HEK293 (cell line): ENCODE data around the gene MCM5.

Experiments
- EGR2 ChIP-seq: fragments of 450-650 bp; formaldehyde crosslinking; IDR thresholded peaks from 2 replicates; pipeline ENCODE4 v1.5.1; 2016; ENCODE audit warnings: low read depth, missing biosample characterization, missing genetic modification characterization
- FEZF1 ChIP-seq: fragments of 450-650 bp; formaldehyde crosslinking; IDR thresholded peaks from 2 replicates; pipeline ENCODE4 v1.5.1; 2016; ENCODE audit warnings: missing biosample characterization, missing genetic modification characterization
- GLIS1 ChIP-seq: fragments of 450-650 bp; formaldehyde crosslinking; IDR thresholded peaks from 2 replicates; pipeline ENCODE4 v1.5.1; 2016; ENCODE audit warnings: missing biosample characterization, missing genetic modification characterization
- SP3 ChIP-seq: fragments of 450-650 bp; formaldehyde crosslinking; IDR thresholded peaks from 2 replicates; pipeline ENCODE4 v1.5.1; 2016; ENCODE audit warnings: missing biosample characterization, missing genetic modification characterization
- SP7 ChIP-seq: fragments of 450-650 bp; formaldehyde crosslinking; IDR thresholded peaks from 2 replicates; pipeline ENCODE4 v1.5.1; 2016; ENCODE audit warnings: missing biosample characterization, missing genetic modification characterization
- ZBTB8A ChIP-seq: fragments of 450-650 bp; formaldehyde crosslinking; IDR thresholded peaks from 2 replicates; pipeline ENCODE4 v1.5.1; 2016; ENCODE audit warnings: missing biosample characterization, missing genetic modification characterization
- ZFHX2 ChIP-seq: fragments of 450-650 bp; formaldehyde crosslinking; conservative IDR thresholded peaks from 2 replicates; pipeline ENCODE4 v1.5.1; 2016; ENCODE audit warnings: missing biosample characterization, missing genetic modification characterization
- ZNF10 ChIP-seq: fragments of 450-650 bp; formaldehyde crosslinking; IDR thresholded peaks from 2 replicates; pipeline ENCODE4 v1.5.1; 2017; ENCODE audit warnings: missing biosample characterization, missing genetic modification characterization
- ZNF175 ChIP-seq: fragments of 450-650 bp; formaldehyde crosslinking; IDR thresholded peaks from 2 replicates; pipeline ENCODE4 v1.5.1; 2016; ENCODE audit warnings: missing biosample characterization, missing genetic modification characterization
- ZNF391 ChIP-seq: fragments of 450-650 bp; formaldehyde crosslinking; IDR thresholded peaks from 2 replicates; pipeline ENCODE4 v1.5.1; 2016; ENCODE audit warnings: low read depth, missing biosample characterization, missing genetic modification characterization, borderline replicate concordance
- ZNF394 ChIP-seq: fragments of 450-650 bp; formaldehyde crosslinking; IDR thresholded peaks from 2 replicates; pipeline ENCODE4 v1.5.1; 2016; ENCODE audit warnings: missing biosample characterization, missing genetic modification characterization, mild to moderate bottlenecking, moderate library complexity, borderline replicate concordance
- ZNF416 ChIP-seq: fragments of 450-650 bp; formaldehyde crosslinking; IDR thresholded peaks from 2 replicates; pipeline ENCODE4 v1.5.1; 2016; ENCODE audit warnings: missing biosample characterization, missing genetic modification characterization
- ZNF423 ChIP-seq: fragments of 450-650 bp; formaldehyde crosslinking; IDR thresholded peaks from 2 replicates; pipeline ENCODE4 v1.5.1; 2016; ENCODE audit warnings: missing biosample characterization, missing genetic modification characterization
- ZNF561 ChIP-seq: fragments of 450-650 bp; IDR thresholded peaks from 2 replicates; pipeline ENCODE4 v1.5.1; 2018; ENCODE audit warnings: missing biosample characterization, missing genetic modification characterization, borderline replicate concordance
- ZNF585B ChIP-seq: fragments of 450-650 bp; formaldehyde crosslinking; IDR thresholded peaks from 2 replicates; pipeline ENCODE4 v1.5.1; 2016; ENCODE audit warnings: missing biosample characterization, missing genetic modification characterization
- ZNF677 ChIP-seq: fragments of 450-650 bp; IDR thresholded peaks from 2 replicates; pipeline ENCODE4 v1.5.0; 2018; ENCODE audit warnings: missing biosample characterization, mild to moderate bottlenecking, missing genetic modification characterization, moderate library complexity
- ZNF701 ChIP-seq: fragments of 450-650 bp; formaldehyde crosslinking; IDR thresholded peaks from 2 replicates; pipeline ENCODE4 v1.5.1; 2016; ENCODE audit warnings: missing biosample characterization, missing genetic modification characterization
- ZNF707 ChIP-seq: fragments of 450-650 bp; formaldehyde crosslinking; IDR thresholded peaks from 2 replicates; pipeline ENCODE4 v1.5.1; 2016; ENCODE audit warnings: missing biosample characterization, missing genetic modification characterization
- ZNF747 ChIP-seq: fragments of 450-650 bp; formaldehyde crosslinking; IDR thresholded peaks from 2 replicates; pipeline ENCODE4 v1.5.1; 2016; ENCODE audit warnings: missing biosample characterization, missing genetic modification characterization
- ZNF777 ChIP-seq: fragments of 450-650 bp; formaldehyde crosslinking; IDR thresholded peaks from 2 replicates; pipeline ENCODE4 v1.5.1; 2017; ENCODE audit warnings: missing biosample characterization, missing genetic modification characterization, borderline replicate concordance
- TF ChIP-seq, protein P1 (sequence below): fragments of 450-650 bp; formaldehyde crosslinking; IDR thresholded peaks from 2 replicates; pipeline ENCODE4 v1.5.1; 2016; ENCODE audit warnings: missing biosample characterization, missing genetic modification characterization
- TF ChIP-seq, protein P2 (sequence below): fragments of 450-650 bp; formaldehyde crosslinking; IDR thresholded peaks from 2 replicates; pipeline ENCODE4 v1.5.1; 2016; ENCODE audit warnings: missing biosample characterization, missing genetic modification characterization

MCM5 gene

DNA sequence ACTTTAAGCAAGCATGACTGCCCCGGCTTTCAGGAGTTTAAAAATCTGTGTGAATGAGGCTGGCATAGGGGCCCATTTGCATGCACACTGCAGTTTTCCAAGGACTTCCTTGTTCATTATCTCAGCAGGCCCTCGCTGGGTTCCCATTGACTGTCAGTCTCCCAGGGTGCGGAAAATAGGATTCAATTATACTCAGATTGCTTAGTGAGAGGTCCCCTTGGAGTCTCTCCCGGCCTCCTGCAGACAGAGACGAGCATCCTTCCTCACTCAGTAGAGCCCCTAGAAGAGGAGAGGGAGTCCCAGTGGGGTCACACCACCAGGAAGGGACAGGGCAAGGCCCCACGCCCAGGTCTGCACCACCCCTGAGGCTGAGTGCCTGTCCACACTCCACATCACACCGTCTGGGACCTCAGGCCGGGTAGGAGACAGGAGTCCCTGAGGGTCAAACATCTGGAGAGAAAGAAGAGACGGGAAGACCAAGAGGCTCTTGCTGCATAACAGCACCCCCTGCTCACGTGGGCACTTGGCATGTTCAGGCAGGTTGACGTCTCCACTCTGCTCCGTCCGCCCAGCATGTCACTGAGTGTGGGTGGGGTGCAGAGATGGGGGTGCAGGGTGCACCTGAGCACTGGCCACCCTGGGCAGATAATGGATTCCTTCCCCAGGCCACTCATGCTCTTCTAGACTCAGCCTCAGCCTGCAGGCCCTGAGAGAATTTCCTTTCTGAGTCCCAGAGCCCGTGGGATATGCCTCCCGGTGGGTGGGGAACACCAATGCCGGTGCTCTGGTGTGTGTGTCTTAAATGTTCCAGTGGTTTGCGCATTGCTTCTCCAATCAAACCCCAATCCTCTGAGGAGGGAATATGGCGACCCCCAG lies 58.8 kb downstream of the MCM5 start (continued):
- TF ChIP-seq, protein P1, sequence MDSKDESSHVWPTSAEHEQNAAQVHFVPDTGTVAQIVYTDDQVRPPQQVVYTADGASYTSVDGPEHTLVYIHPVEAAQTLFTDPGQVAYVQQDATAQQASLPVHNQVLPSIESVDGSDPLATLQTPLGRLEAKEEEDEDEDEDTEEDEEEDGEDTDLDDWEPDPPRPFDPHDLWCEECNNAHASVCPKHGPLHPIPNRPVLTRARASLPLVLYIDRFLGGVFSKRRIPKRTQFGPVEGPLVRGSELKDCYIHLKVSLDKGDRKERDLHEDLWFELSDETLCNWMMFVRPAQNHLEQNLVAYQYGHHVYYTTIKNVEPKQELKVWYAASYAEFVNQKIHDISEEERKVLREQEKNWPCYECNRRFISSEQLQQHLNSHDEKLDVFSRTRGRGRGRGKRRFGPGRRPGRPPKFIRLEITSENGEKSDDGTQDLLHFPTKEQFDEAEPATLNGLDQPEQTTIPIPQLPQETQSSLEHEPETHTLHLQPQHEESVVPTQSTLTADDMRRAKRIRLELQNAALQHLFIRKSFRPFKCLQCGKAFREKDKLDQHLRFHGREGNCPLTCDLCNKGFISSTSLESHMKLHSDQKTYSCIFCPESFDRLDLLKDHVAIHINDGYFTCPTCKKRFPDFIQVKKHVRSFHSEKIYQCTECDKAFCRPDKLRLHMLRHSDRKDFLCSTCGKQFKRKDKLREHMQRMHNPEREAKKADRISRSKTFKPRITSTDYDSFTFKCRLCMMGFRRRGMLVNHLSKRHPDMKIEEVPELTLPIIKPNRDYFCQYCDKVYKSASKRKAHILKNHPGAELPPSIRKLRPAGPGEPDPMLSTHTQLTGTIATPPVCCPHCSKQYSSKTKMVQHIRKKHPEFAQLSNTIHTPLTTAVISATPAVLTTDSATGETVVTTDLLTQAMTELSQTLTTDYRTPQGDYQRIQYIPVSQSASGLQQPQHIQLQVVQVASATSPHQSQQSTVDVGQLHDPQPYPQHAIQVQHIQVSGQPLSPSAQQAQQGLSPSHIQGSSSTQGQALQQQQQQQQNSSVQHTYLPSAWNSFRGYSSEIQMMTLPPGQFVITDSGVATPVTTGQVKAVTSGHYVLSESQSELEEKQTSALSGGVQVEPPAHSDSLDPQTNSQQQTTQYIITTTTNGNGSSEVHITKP (tag by site-specific recombination): 0 out of 2 replicates have a peak, but pooled peaks have one; percentile 28
- TF ChIP-seq ZNF677 (tag by site-specific recombination): no peak
- TF ChIP-seq EGR2 (tag by site-specific recombination): peak; percentile 64
- TF ChIP-seq ZNF10 (tag by site-specific recombination): no peak
- TF ChIP-seq ZNF561 (tag by site-specific recombination): no peak
- TF ChIP-seq SP7 (tag by site-specific recombination): no peak
- no peak for TF ChIP-seq ZNF585B
- no peak for TF ChIP-seq ZNF777 (tag by site-specific recombination)
- no peak for TF ChIP-seq ZNF701 (tag by site-specific recombination)
- TF ChIP-seq SP3 (tag by site-specific recombination): no peak
- TF ChIP-seq ZBTB8A (tag by site-specific recombination): no peak
- no peak for TF ChIP-seq ZNF175 (tag by site-specific recombination)
- TF ChIP-seq ZNF391 (tag by site-specific recombination): no peak
- no peak for TF ChIP-seq ZNF416 (tag by site-specific recombination)
- no peak for TF ChIP-seq ZNF423 (tag by site-specific recombination)
- no peak for TF ChIP-seq ZNF707 (tag by site-specific recombination)
- TF ChIP-seq ZNF747 (tag by site-specific recombination): no peak
- TF ChIP-seq ZFHX2 (tag by site-specific recombination): peak; percentile 69
- TF ChIP-seq, protein P2, sequence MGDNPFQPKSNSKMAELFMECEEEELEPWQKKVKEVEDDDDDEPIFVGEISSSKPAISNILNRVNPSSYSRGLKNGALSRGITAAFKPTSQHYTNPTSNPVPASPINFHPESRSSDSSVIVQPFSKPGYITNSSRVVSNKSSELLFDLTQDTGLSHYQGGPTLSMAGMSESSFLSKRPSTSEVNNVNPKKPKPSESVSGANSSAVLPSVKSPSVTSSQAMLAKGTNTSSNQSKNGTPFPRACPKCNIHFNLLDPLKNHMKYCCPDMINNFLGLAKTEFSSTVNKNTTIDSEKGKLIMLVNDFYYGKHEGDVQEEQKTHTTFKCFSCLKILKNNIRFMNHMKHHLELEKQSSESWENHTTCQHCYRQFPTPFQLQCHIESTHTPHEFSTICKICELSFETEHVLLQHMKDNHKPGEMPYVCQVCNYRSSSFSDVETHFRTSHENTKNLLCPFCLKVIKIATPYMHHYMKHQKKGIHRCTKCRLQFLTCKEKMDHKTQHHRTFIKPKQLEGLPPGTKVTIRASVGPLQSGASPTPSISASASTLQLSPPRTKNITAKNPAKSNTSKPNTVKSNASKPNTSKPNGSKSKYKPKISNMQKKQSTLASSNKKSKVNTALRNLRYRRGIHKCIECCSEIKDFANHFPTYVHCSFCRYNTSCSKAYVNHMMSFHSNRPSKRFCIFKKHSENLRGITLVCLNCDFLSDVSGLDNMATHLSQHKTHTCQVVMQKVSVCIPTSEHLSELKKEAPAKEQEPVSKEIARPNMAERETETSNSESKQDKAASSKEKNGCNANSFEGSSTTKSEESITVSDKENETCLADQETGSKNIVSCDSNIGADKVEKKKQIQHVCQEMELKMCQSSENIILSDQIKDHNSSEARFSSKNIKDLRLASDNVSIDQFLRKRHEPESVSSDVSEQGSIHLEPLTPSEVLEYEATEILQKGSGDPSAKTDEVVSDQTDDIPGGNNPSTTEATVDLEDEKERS (tag by site-specific recombination): no peak
- no peak for TF ChIP-seq FEZF1 (tag by site-specific recombination)
- no peak for TF ChIP-seq ZNF394 (tag by site-specific recombination)
- peak; percentile 98 for TF ChIP-seq GLIS1 (tag by site-specific recombination)
